Esophagus muscularis mucosa (tissue), 4 donors: Measurements from ENCODE around the gene CD28.

ENCODE experiments used
- EP300 ChIP-seq: sonication (generic); formaldehyde crosslinking; IDR thresholded peaks from one replicate; pipeline ENCODE4 v1.6.1; 2017; ENCODE audit warnings: antibody characterized with exemption
- POLR2A ChIP-seq: fragments of 450-650 bp; IDR thresholded peaks from one replicate; pipeline ENCODE4 v1.6.1; 2017; ENCODE audit warnings: antibody characterized with exemption, moderate library complexity, mild to moderate bottlenecking, low read depth
- POLR2AphosphoS5 ChIP-seq, 2 donors: sonication (generic); formaldehyde crosslinking; IDR thresholded peaks; one replicate each; pipeline ENCODE4 v1.6.1; 2017; ENCODE audit warnings: antibody characterized with exemption in 2 of 2
- TF ChIP-seq, protein P1 (sequence below), 3 experiments: fragments of 200-600 bp in 2 of 3; fragments of 450-650 bp in 1 of 3; sonication (generic) in 2 of 3; IDR thresholded peaks; one replicate each; pipeline ENCODE4 v1.5.1; 2017 to 2019; ENCODE audit warnings: antibody characterized with exemption in 3 of 3, mild to moderate bottlenecking in 2 of 3, moderate library complexity in 1 of 3

DNA sequence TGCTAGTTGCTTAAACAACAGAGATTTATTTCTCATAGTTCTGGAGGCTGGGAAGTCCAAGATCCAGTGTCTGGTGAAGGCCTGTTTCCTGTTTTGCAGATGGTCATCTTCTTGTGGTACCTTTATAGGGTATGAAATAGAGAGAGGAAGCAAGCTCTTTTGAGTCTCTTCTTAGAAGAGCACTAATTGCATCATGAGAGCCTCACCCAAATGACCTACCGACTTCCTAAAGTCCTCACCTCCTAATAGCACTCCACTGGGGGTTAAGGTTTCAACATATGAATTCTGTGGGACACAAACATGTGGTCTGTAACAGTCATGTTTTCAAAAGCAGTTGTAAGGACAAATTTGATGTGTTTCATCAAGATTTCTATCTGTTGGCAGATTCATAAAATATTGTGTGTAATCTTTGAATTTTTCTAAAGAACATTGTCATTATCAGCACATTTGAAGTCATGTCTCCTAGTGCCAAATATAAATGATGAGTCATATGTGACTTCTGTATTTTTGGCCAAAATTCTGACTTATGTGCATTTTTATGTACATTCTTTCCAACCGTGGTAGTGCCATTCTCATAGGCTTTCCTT is 45.3 kb downstream of the CD28 start:
- TF ChIP-seq, protein P1, sequence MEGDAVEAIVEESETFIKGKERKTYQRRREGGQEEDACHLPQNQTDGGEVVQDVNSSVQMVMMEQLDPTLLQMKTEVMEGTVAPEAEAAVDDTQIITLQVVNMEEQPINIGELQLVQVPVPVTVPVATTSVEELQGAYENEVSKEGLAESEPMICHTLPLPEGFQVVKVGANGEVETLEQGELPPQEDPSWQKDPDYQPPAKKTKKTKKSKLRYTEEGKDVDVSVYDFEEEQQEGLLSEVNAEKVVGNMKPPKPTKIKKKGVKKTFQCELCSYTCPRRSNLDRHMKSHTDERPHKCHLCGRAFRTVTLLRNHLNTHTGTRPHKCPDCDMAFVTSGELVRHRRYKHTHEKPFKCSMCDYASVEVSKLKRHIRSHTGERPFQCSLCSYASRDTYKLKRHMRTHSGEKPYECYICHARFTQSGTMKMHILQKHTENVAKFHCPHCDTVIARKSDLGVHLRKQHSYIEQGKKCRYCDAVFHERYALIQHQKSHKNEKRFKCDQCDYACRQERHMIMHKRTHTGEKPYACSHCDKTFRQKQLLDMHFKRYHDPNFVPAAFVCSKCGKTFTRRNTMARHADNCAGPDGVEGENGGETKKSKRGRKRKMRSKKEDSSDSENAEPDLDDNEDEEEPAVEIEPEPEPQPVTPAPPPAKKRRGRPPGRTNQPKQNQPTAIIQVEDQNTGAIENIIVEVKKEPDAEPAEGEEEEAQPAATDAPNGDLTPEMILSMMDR (IDR thresholded peaks at IDR 0.05), result no peak
- TF ChIP-seq POLR2A (no peak), EP300 (no peak), POLR2AphosphoS5 (IDR thresholded peaks at IDR 0.05) (no peak)
